Esophagus muscularis mucosa (tissue), 4 donors: ENCODE results near the gene PROS1. TPM values are rescaled to one million over a fixed set of nuclear protein-coding genes. Genes with fewer than 3 reads are reported as not detected.

Source experiments
- DNase-seq: peaks from one replicate; pipeline ENCODE4 v3.0.0-alpha.2; 2017; ENCODE audit errors: extremely low spot score
- H3K27ac ChIP-seq, 4 donors: fragments of 200-600 bp; sonication (generic); replicated peaks in 1 of 4; 1 replicate in 3 of 4; 2 replicates in 1 of 4; pipeline ENCODE4 v1.5.1; 2016 to 2019; ENCODE audit warnings: mild to moderate bottlenecking in 1 of 4
- H3K27me3 ChIP-seq, 4 donors: fragments of 200-600 bp; sonication (generic); one replicate each; pipeline versions ENCODE4 v1.5.1 to v1.6.0; 2016 to 2019
- H3K36me3 ChIP-seq, 4 donors: fragments of 200-600 bp; sonication (generic); one replicate each; pipeline ENCODE4 v1.5.1; 2016 to 2019
- H3K4me1 ChIP-seq, 4 donors: fragments of 200-600 bp; sonication (generic); one replicate each; pipeline ENCODE4 v1.5.1; 2016 to 2019
- H3K4me3 ChIP-seq, 4 donors: fragments of 200-600 bp; sonication (generic); 1 replicate in 2 of 4; 2 replicates in 2 of 4; pipeline ENCODE4 v1.5.1; 2016 to 2019; ENCODE audit warnings: mild to moderate bottlenecking in 4 of 4, moderate library complexity in 1 of 4
- H3K9me3 ChIP-seq, 4 donors: fragments of 200-600 bp; sonication (generic); 1 replicate in 3 of 4; 2 replicates in 1 of 4; pipeline ENCODE4 v1.5.1; 2016 to 2019
- CTCF ChIP-seq, 3 experiments: fragments of 200-600 bp in 2 of 3; fragments of 450-650 bp in 1 of 3; sonication (generic) in 2 of 3; IDR thresholded peaks; one replicate each; pipeline ENCODE4 v1.5.1; 2017 to 2019; ENCODE audit warnings: antibody characterized with exemption in 3 of 3, mild to moderate bottlenecking in 2 of 3, moderate library complexity in 1 of 3
- EP300 ChIP-seq: sonication (generic); formaldehyde crosslinking; IDR thresholded peaks from one replicate; pipeline ENCODE4 v1.6.1; 2017; ENCODE audit warnings: antibody characterized with exemption
- POLR2A ChIP-seq: fragments of 450-650 bp; IDR thresholded peaks from one replicate; pipeline ENCODE4 v1.6.1; 2017; ENCODE audit warnings: antibody characterized with exemption, moderate library complexity, mild to moderate bottlenecking, low read depth
- POLR2AphosphoS5 ChIP-seq, 2 donors: sonication (generic); formaldehyde crosslinking; IDR thresholded peaks; one replicate each; pipeline ENCODE4 v1.6.1; 2017; ENCODE audit warnings: antibody characterized with exemption in 2 of 2
- WGBS: methylation state at CpG from one replicate; pipeline ENCODE4 v1.1.5; 2018; 5-methylcytosine and 5-hydroxymethylcytosine counted together
- intact Hi-C: fragments of 100-400 bp; cut with DNase I; formaldehyde crosslinking; loops from one replicate; pipeline ENCODE4 v1.15.1; 2023
- total RNA-seq, 4 donors: library from RNA; depleted of rRNA; stranded (reverse); fragments of >200 nt; gene quantifications; one replicate each; pipeline versions ENCODE4 v1.1.0 to v1.2.1, GENCODE V29; 2016

PROS1 gene
- total RNA-seq, 4 donors from 2014 or later: 32.4 to 45.6 (median 40.7) TPM

- H3K27ac ChIP-seq: no peak overlapping the region
Measured at GRCh38 chr3:94012185-94012584, 38.5 kb upstream of the PROS1 start.

GRCh38 chr3:94011233-94011711 is 37.6 kb upstream of the PROS1 start:
- H3K4me1 ChIP-seq: peaks cover 0 to 9% (median 7%) of the 10 kb centered on the region in 4 donors
- no peak overlapping the region for H3K4me3 ChIP-seq
- TF ChIP-seq CTCF (IDR thresholded peaks at IDR 0.05) (no peak), POLR2AphosphoS5 (IDR thresholded peaks at IDR 0.05) (no peak), POLR2A (no peak), EP300 (no peak)
- no peak for DNase-seq
- H3K27me3 ChIP-seq: no peaks in the 10 kb centered on the region
- H3K27ac ChIP-seq: no peak overlapping the region
- H3K9me3 ChIP-seq: no peaks in the 10 kb centered on the region
- H3K36me3 ChIP-seq: no peaks in the 10 kb centered on the region
- WGBS: 89% methylated on average over 3 of the region's 3 CpGs
- intact Hi-C loops: no loop called here

More at GRCh38 chr3:94012185-94012584, 38.5 kb upstream of the PROS1 start:
- no peak overlapping the region for H3K4me3 ChIP-seq
- TF ChIP-seq CTCF (IDR thresholded peaks at IDR 0.05): no peak
- no peak for TF ChIP-seq EP300
- no peak for TF ChIP-seq POLR2AphosphoS5 (IDR thresholded peaks at IDR 0.05)
- no peak for TF ChIP-seq POLR2A
- H3K36me3 ChIP-seq: no peaks in the 10 kb centered on the region
- no peaks in the 10 kb centered on the region for H3K27me3 ChIP-seq
- peaks cover 0 to 9% (median 7%) of the 10 kb centered on the region in 4 donors for H3K4me1 ChIP-seq
- DNase-seq: no peak
- WGBS: 76% methylated on average over 1 of the region's 1 CpG
- intact Hi-C loops: no loop called here
- no peaks in the 10 kb centered on the region for H3K9me3 ChIP-seq

GRCh38 chr3:94009608-94010007 is 35.9 kb upstream of the PROS1 start:
- H3K4me1 ChIP-seq: peaks cover 0 to 11% (median 10%) of the 10 kb centered on the region in 4 donors
- no peak overlapping the region for H3K4me3 ChIP-seq
- no peaks in the 10 kb centered on the region for H3K27me3 ChIP-seq
- no peak overlapping the region for H3K27ac ChIP-seq
- DNase-seq: no peak
- 88% methylated on average over 2 of the region's 2 CpGs for WGBS
- TF ChIP-seq CTCF (IDR thresholded peaks at IDR 0.05) (no peak), EP300 (no peak), POLR2A (no peak), POLR2AphosphoS5 (IDR thresholded peaks at IDR 0.05) (no peak)
- intact Hi-C loops: loop anchor here (5.0 kb wide), 1 partner anchor 58 kb away; no protein-coding TSS in a partner anchor
- H3K36me3 ChIP-seq: no peaks in the 10 kb centered on the region
- no peaks in the 10 kb centered on the region for H3K9me3 ChIP-seq

- TF ChIP-seq CTCF (IDR thresholded peaks at IDR 0.05) (no peak), POLR2A (no peak), POLR2AphosphoS5 (IDR thresholded peaks at IDR 0.05) (no peak), EP300 (no peak)
- Histone ChIP-seq H3K27ac (peak overlapping the region in 1 of 4 donors; percentile 3), H3K36me3 (no peaks in the 10 kb centered on the region), H3K4me3 (no peak overlapping the region), H3K27me3 (no peaks in the 10 kb centered on the region), H3K9me3 (no peaks in the 10 kb centered on the region), H3K4me1 (peaks cover 0 to 13% (median 10%) of the 10 kb centered on the region in 4 donors)
- DNase-seq: no peak
- intact Hi-C loops: loop anchor here (5.0 kb wide), 1 partner anchor 59 kb away; no protein-coding TSS in a partner anchor
- 57% methylated on average over 2 of the region's 2 CpGs for WGBS
Measured at GRCh38 chr3:94008253-94008652, 34.6 kb upstream of the PROS1 start.
